ENCODE data around the gene ZMYM5. TPM values are rescaled to one million over a fixed set of nuclear protein-coding genes. Genes with fewer than 3 reads are reported as not detected.
A peak's percentile ranks its signal among the peaks of the same experiment; 100 is the strongest.
"Not testable (repeated sequence)": the region's sequence is repeated elsewhere in the genome, so short reads cannot be mapped to it uniquely, and the experiment has no call there.

The ZMYM5 gene
- total RNA-seq, 1 experiment from 2014 or later, result 10.3 TPM

DNA sequence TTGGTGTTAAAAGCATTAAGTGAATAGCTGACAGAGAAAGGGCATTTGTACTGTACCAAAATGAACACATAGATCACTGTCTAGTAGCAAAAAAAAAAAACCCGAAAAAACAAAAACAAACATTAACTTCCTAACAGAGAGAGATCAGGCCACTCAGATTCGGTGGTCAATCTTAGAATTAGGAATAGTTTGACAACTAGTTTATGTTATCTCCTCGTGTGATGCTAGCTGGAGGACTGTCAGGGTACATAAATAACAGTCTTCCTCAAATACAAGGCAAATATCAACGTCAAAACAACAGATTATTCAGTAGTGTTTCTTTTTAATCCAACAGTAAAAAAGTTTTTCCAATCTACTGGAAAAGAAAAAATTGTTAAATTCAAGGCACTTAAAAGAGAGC lies 1.7 kb downstream of the ZMYM5 start:
- no peaks in the 10 kb centered on the region for H3K9me3 ChIP-seq (ENCODE audit: insufficient read depth, low read depth)
- no TSS peak for BruUV-seq (replicated peaks)
- peak overlapping the region; percentile 68 for H3K4me3 ChIP-seq
- ChIA-PET POLR2A (ENCODE audit: unreplicated experiment) (interaction anchor here (0.7 kb wide), 1 partner anchor 90 kb away, joined by 27 read pairs; no protein-coding TSS in a partner anchor), CTCF (interaction anchor here (0.7 to 1.0 kb wide), 2 partner anchors 16 to 256 kb away, joined by 3 to 4 read pairs; no protein-coding TSS in a partner anchor)
- H3K9me2 ChIP-seq (ENCODE audit: insufficient read depth), result no peaks in the 10 kb centered on the region
- no peaks in the 10 kb centered on the region for H4K20me1 ChIP-seq (ENCODE audit: insufficient read depth)
- H2AFZ ChIP-seq, result 0 out of 2 replicates have a peak overlapping the region, but pooled peaks have one; percentile 90
- intact Hi-C loops (cut with micrococcal nuclease; ENCODE audit: unreplicated experiment), result loop anchor here (5.0 to 10.0 kb wide), 3 partner anchors 69 to 257 kb away; partner anchors contain the start of gene ZMYM2
- peak overlapping the region; percentile 89 for H3K4me2 ChIP-seq
- no peak for TF ChIP-seq EZH2 (IDR thresholded peaks at IDR 0.05; ENCODE audit: low read depth)
- TF ChIP-seq, protein P1, sequence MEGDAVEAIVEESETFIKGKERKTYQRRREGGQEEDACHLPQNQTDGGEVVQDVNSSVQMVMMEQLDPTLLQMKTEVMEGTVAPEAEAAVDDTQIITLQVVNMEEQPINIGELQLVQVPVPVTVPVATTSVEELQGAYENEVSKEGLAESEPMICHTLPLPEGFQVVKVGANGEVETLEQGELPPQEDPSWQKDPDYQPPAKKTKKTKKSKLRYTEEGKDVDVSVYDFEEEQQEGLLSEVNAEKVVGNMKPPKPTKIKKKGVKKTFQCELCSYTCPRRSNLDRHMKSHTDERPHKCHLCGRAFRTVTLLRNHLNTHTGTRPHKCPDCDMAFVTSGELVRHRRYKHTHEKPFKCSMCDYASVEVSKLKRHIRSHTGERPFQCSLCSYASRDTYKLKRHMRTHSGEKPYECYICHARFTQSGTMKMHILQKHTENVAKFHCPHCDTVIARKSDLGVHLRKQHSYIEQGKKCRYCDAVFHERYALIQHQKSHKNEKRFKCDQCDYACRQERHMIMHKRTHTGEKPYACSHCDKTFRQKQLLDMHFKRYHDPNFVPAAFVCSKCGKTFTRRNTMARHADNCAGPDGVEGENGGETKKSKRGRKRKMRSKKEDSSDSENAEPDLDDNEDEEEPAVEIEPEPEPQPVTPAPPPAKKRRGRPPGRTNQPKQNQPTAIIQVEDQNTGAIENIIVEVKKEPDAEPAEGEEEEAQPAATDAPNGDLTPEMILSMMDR (conservative IDR thresholded peaks at IDR 0.05), result no peak
- H3K27me3 ChIP-seq (ENCODE audit: insufficient read depth, low read depth), result no peaks in the 10 kb centered on the region
- H3K4me1 ChIP-seq (replicated peaks; ENCODE audit: insufficient read depth), result peaks cover 29% of the 10 kb centered on the region
- H3K79me2 ChIP-seq (ENCODE audit: low read depth), result peaks cover 66% of the 10 kb centered on the region
- peaks cover 19% of the 10 kb centered on the region for H3F3A ChIP-seq (ENCODE audit: insufficient read depth, low read depth)
- peak overlapping the region; percentile 77 for H3K27ac ChIP-seq
- no peak for DNase-seq
- no peaks in the 10 kb centered on the region for H3K36me3 ChIP-seq (ENCODE audit: low read depth)

DNA sequence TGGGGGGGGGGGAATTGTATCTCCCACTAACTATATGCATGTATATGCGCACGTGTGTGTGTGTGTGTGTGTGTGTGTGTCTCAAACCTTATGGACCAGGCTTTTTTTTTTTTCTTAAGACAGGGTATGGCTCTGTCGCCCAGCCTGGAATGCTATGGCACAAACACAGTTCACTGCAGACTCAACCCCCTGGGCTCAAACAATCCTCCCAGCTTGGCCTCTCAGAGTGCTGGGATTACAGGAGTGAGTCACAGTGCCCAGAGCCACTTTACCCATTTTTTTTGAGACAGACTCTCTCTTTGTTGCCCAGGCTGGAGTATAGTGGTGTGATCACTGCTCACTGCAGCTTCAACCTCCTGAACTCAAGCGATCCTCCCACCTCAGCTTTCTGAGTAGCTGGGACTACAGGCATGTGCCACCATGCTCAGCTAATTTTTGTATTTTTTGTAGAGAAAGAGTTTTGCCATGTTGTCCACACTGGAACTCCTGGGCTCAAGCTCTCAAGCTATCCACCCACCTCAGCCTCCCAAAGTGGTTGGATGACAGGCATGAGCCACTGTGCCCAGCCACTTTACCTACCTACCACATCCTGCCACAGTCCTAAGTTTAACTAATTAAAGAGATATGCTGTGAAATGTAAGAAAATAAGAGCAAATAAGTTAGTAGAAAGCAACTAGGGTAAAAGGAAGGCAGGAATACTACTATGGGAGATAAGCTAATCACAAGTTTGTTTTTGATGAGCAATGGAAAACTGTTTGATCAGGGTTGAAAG lies 2.4 kb downstream of the ZMYM5 start:
- no peaks in the 10 kb centered on the region for H3K27me3 ChIP-seq (ENCODE audit: insufficient read depth, low read depth)
- H2AFZ ChIP-seq, result no peak overlapping the region
- BruUV-seq (replicated peaks), result TSS peak; percentile 39
- TF ChIP-seq, protein P1 (conservative IDR thresholded peaks at IDR 0.05), result no peak
- no peak for TF ChIP-seq EZH2 (IDR thresholded peaks at IDR 0.05; ENCODE audit: low read depth)
- no peaks in the 10 kb centered on the region for H3K9me2 ChIP-seq (ENCODE audit: insufficient read depth)
- peak overlapping the region; percentile 89 for H3K4me2 ChIP-seq
- H3K4me3 ChIP-seq, result peak overlapping the region; percentile 68
- H3K4me1 ChIP-seq (replicated peaks; ENCODE audit: insufficient read depth), result peaks cover 29% of the 10 kb centered on the region
- peaks cover 19% of the 10 kb centered on the region for H3F3A ChIP-seq (ENCODE audit: insufficient read depth, low read depth)
- peaks cover 72% of the 10 kb centered on the region for H3K79me2 ChIP-seq (ENCODE audit: low read depth)
- POLR2A ChIA-PET (ENCODE audit: unreplicated experiment), result interaction anchor here (0.7 kb wide), 1 partner anchor 30 kb away, joined by 20 read pairs; no protein-coding TSS in a partner anchor
- H3K27ac ChIP-seq, result peak overlapping the region; percentile 77
- H3K9me3 ChIP-seq (ENCODE audit: insufficient read depth, low read depth), result no peaks in the 10 kb centered on the region
- intact Hi-C loops (cut with micrococcal nuclease; ENCODE audit: unreplicated experiment), result loop anchor here (5.0 to 10.0 kb wide), 3 partner anchors 69 to 256 kb away; partner anchors contain the start of gene ZMYM2
- CTCF ChIA-PET, result interaction anchor here (0.6 kb wide), 1 partner anchor 15 kb away, joined by 4 read pairs; no protein-coding TSS in a partner anchor
- H3K36me3 ChIP-seq (ENCODE audit: low read depth), result no peaks in the 10 kb centered on the region
- peak; percentile 55 to 90 for DNase-seq
- H4K20me1 ChIP-seq (ENCODE audit: insufficient read depth), result no peaks in the 10 kb centered on the region

DNA sequence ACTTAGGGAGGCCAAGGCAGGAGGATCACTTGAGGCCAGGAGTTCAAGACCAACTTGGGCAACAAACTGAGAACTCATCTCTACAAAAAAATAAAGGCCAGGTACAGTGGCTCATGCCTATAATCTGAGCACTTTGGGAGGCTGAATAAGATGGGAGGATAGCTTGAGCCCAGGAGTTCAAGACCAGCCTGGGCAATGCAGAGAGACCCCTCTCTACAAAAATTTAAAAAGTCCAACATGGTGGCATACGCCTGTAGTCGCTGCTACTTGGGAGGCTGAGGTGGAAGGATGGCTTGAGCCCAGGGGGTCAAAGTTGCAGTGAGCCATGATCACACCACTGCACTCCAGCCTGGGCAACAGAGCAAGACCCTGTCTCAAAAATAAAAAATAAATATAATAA lies 5.8 kb downstream of the ZMYM5 start:
- H3K9me3 ChIP-seq (ENCODE audit: insufficient read depth, low read depth); H4K20me1 ChIP-seq (ENCODE audit: insufficient read depth); H3K27ac ChIP-seq; H3K36me3 ChIP-seq (ENCODE audit: low read depth); H3K4me3 ChIP-seq; H3K27me3 ChIP-seq (ENCODE audit: insufficient read depth, low read depth); intact Hi-C loops (cut with micrococcal nuclease; ENCODE audit: unreplicated experiment); H3K4me2 ChIP-seq; BruUV-seq (replicated peaks); H2AFZ ChIP-seq; DNase-seq; CTCF ChIA-PET; POLR2A ChIA-PET (ENCODE audit: unreplicated experiment); H3K9me2 ChIP-seq (ENCODE audit: insufficient read depth): not testable (repeated sequence)
- Histone ChIP-seq H3F3A (ENCODE audit: insufficient read depth, low read depth) (peaks cover 22% of the 10 kb centered on the region), H3K79me2 (ENCODE audit: low read depth) (peaks cover 88% of the 10 kb centered on the region), H3K4me1 (replicated peaks; ENCODE audit: insufficient read depth) (peaks cover 21% of the 10 kb centered on the region)
